ENCODE measurements around the gene ZMYND15.
"Not testable (repeated sequence)": the region's sequence is repeated elsewhere in the genome, so short reads cannot be mapped to it uniquely, and the experiment has no call there.

ZMYND15 gene
- 0 to 0.80 (median 0) reads per million in 4 experiments for total RNA-seq

GRCh38 chr17:4739122-4740024 lies at the start of gene ZMYND15, which contains the start of gene CXCL16:
Gene ZMYND15, plus strand, starts transcription at chr17:4739833. Its CDS starts 716 bp downstream, at chr17:4740549.
Gene CXCL16, minus strand, starts transcription at chr17:4739928. Its CDS starts 589 bp downstream, at chr17:4739339.
- DNase-seq, result peak; percentile 47

- not testable (repeated sequence) for DNase-seq
These were observed 49.8 kb upstream of the ZMYND15 start for GRCh38 chr17:4689872-4690271.

GRCh38 chr17:4690745-4691144 lies 48.9 kb upstream of the ZMYND15 start:
- DNase-seq, result no peak

GRCh38 chr17:4691686-4692085 lies 47.9 kb upstream of the ZMYND15 start:
- no peak for DNase-seq

- no peak for DNase-seq
These were observed 46.2 kb upstream of the ZMYND15 start for GRCh38 chr17:4693416-4693815.

GRCh38 chr17:4696437-4696805 lies 43.2 kb upstream of the ZMYND15 start:
- no peak for DNase-seq

GRCh38 chr17:4699401-4700056 lies 40.1 kb upstream of the ZMYND15 start:
- DNase-seq, result not testable (repeated sequence)

GRCh38 chr17:4701116-4701515 lies 38.5 kb upstream of the ZMYND15 start:
- no peak for DNase-seq

- no peak for DNase-seq
These were observed 36.3 kb upstream of the ZMYND15 start for GRCh38 chr17:4703330-4703691.

GRCh38 chr17:4704574-4704907 lies 35.1 kb upstream of the ZMYND15 start:
- not testable (repeated sequence) for DNase-seq

- DNase-seq, result no peak
These were observed 34.6 kb upstream of the ZMYND15 start for GRCh38 chr17:4704991-4705390.

- DNase-seq, result no peak
These were observed 33.5 kb upstream of the ZMYND15 start for GRCh38 chr17:4706121-4706520.

- DNase-seq, result peak; percentile 40
These were observed 31.2 kb upstream of the ZMYND15 start for GRCh38 chr17:4708436-4708835.

GRCh38 chr17:4709794-4710692 lies 29.6 kb upstream of the ZMYND15 start, which contains the start of gene ARRB2:
Gene ARRB2, plus strand, starts transcription at chr17:4710632. Its CDS starts 90 bp downstream, at chr17:4710722.
- DNase-seq, result peak; percentile 98

- DNase-seq, result peak; percentile 15
These were observed 28.7 kb upstream of the ZMYND15 start for GRCh38 chr17:4710693-4711634.

GRCh38 chr17:4711661-4712181 lies 27.9 kb upstream of the ZMYND15 start:
- DNase-seq, result no peak

- no peak for DNase-seq
These were observed 27.1 kb upstream of the ZMYND15 start for GRCh38 chr17:4712526-4712925.

- not testable (repeated sequence) for DNase-seq
These were observed 25.1 kb upstream of the ZMYND15 start for GRCh38 chr17:4714340-4715062.

- peak; percentile 31 for DNase-seq
These were observed 24.4 kb upstream of the ZMYND15 start for GRCh38 chr17:4715063-4715744.

- no peak for DNase-seq
These were observed 23.6 kb upstream of the ZMYND15 start for GRCh38 chr17:4716081-4716480.

Data from effector CD8-positive, alpha-beta T cell (primary cell).